Ectodermal cell (in vitro differentiated cells): ENCODE results near the gene NEURL3. TPM values are rescaled to one million over a fixed set of nuclear protein-coding genes. Genes with fewer than 3 reads are reported as not detected.
"Not testable (repeated sequence)": the region's sequence is repeated elsewhere in the genome, so short reads cannot be mapped to it uniquely, and the experiment has no call there.

ENCODE experiments used
- H3K27ac ChIP-seq: 2 replicates; pipeline ENCODE4 v1.7.0; 2013; ENCODE audit warnings: mild to moderate bottlenecking, low read depth, low read length; ENCODE audit not compliant: insufficient read depth, poor library complexity, severe bottlenecking
- H3K27me3 ChIP-seq: 2 replicates; pipeline ENCODE4 v1.7.0; 2013; ENCODE audit warnings: mild to moderate bottlenecking, low read length; ENCODE audit not compliant: insufficient read depth, control insufficient read depth, poor library complexity, severe bottlenecking
- H3K36me3 ChIP-seq: one replicate; pipeline ENCODE4 v1.7.0; 2013; ENCODE audit warnings: low read length; ENCODE audit not compliant: control insufficient read depth, insufficient read depth
- H3K4me1 ChIP-seq: one replicate; pipeline ENCODE4 v1.7.0; 2013; ENCODE audit warnings: low read length; ENCODE audit not compliant: control insufficient read depth, insufficient read depth
- H3K4me3 ChIP-seq: 2 replicates; pipeline ENCODE4 v1.7.0; 2013; ENCODE audit warnings: low read depth, low read length, control low read depth; ENCODE audit not compliant: insufficient read depth
- H3K9me3 ChIP-seq: 2 replicates; pipeline ENCODE4 v1.7.0; 2013; ENCODE audit warnings: mild to moderate bottlenecking, low read length, moderate library complexity; ENCODE audit not compliant: control insufficient read depth
- WGBS, 2 experiments: methylation state at CpG; one replicate each; pipeline ENCODE4 v1.1.7; 2013; ENCODE audit warnings: missing lambda C conversion rate in 2 of 2; 5-methylcytosine and 5-hydroxymethylcytosine counted together
- polyA plus RNA-seq, 4 experiments: library from polyadenylated mRNA; stranded (reverse); fragments of 50-300 nt; gene quantifications; one replicate each; pipeline ENCODE4 v1.2.3, GENCODE V29; 2013

The NEURL3 gene
- not detected for polyA plus RNA-seq (2013, experiment 1 of 4)
- polyA plus RNA-seq (2013, experiment 2 of 4): not detected
- not detected for polyA plus RNA-seq (2013, experiment 3 of 4)
- polyA plus RNA-seq (2013, experiment 4 of 4): not detected

- no peak within 1 kb of the TSS for H3K27ac ChIP-seq
- H3K9me3 ChIP-seq: no peaks in the 10 kb centered on the region
- 90 to 91% methylated on average over 9 of the region's 9 CpGs for WGBS, 2 experiments
- peaks cover 8% of the 10 kb centered on the region for H3K4me1 ChIP-seq
- H3K4me3 ChIP-seq: no peak within 1 kb of the TSS
- peaks cover 12% of the 10 kb centered on the region for H3K27me3 ChIP-seq
- H3K36me3 ChIP-seq: no peaks in the 10 kb centered on the region
These were observed at the start of gene NEURL3 for GRCh38 chr2:96505231-96505889. Gene NEURL3, minus strand, starts transcription at chr2:96505357. Its CDS starts 71 bp downstream, at chr2:96505286.

- Histone ChIP-seq H3K4me1 (no peaks in the 10 kb centered on the region), H3K27me3 (no peaks in the 10 kb centered on the region), H3K27ac (no peak overlapping the region), H3K4me3 (no peak overlapping the region), H3K9me3 (no peaks in the 10 kb centered on the region), H3K36me3 (no peaks in the 10 kb centered on the region)
- WGBS, 2 experiments: 54 to 55% methylated on average over 35 of the region's 35 CpGs
These were observed 49.4 kb upstream of the NEURL3 start for GRCh38 chr2:96554293-96555145.

GRCh38 chr2:96553957-96554292, 48.8 kb upstream of the NEURL3 start:
- H3K36me3 ChIP-seq, H3K27me3 ChIP-seq, H3K27ac ChIP-seq, H3K4me3 ChIP-seq, H3K4me1 ChIP-seq, H3K9me3 ChIP-seq: not testable (repeated sequence)
- WGBS, 2 experiments: 73 to 74% methylated on average over 9 of the region's 9 CpGs

- no peaks in the 10 kb centered on the region for H3K27me3 ChIP-seq
- no peaks in the 10 kb centered on the region for H3K36me3 ChIP-seq
- H3K4me3 ChIP-seq: no peak overlapping the region
- H3K9me3 ChIP-seq: no peaks in the 10 kb centered on the region
- WGBS, 2 experiments: 93 to 95% methylated on average over 16 of the region's 16 CpGs
- no peaks in the 10 kb centered on the region for H3K4me1 ChIP-seq
- no peak overlapping the region for H3K27ac ChIP-seq
These were observed 48.2 kb upstream of the NEURL3 start for GRCh38 chr2:96553176-96553956.

- Histone ChIP-seq H3K36me3 (no peaks in the 10 kb centered on the region), H3K9me3 (no peaks in the 10 kb centered on the region), H3K27ac (no peak overlapping the region), H3K4me3 (no peak overlapping the region), H3K27me3 (no peaks in the 10 kb centered on the region), H3K4me1 (no peaks in the 10 kb centered on the region)
- 94 to 95% methylated on average over 18 of the region's 18 CpGs for WGBS, 2 experiments
These were observed 47.4 kb upstream of the NEURL3 start for GRCh38 chr2:96552315-96553175.

- Histone ChIP-seq H3K9me3 (no peaks in the 10 kb centered on the region), H3K27ac (no peak overlapping the region), H3K4me1 (no peaks in the 10 kb centered on the region), H3K27me3 (no peaks in the 10 kb centered on the region), H3K4me3 (no peak overlapping the region), H3K36me3 (no peaks in the 10 kb centered on the region)
- 94% methylated on average over 25 of the region's 25 CpGs for WGBS, 2 experiments
These were observed 46.6 kb upstream of the NEURL3 start for GRCh38 chr2:96551605-96552314.

- Histone ChIP-seq H3K27ac (no peak overlapping the region), H3K36me3 (no peaks in the 10 kb centered on the region), H3K4me3 (no peak overlapping the region), H3K4me1 (no peaks in the 10 kb centered on the region), H3K9me3 (no peaks in the 10 kb centered on the region), H3K27me3 (no peaks in the 10 kb centered on the region)
- 89 to 92% methylated on average over 14 of the region's 14 CpGs for WGBS, 2 experiments
These were observed 45.8 kb upstream of the NEURL3 start for GRCh38 chr2:96550787-96551604.

GRCh38 chr2:96549967-96550786, 45.0 kb upstream of the NEURL3 start:
- H3K36me3 ChIP-seq: no peaks in the 10 kb centered on the region
- H3K4me3 ChIP-seq: no peak overlapping the region
- no peaks in the 10 kb centered on the region for H3K27me3 ChIP-seq
- H3K9me3 ChIP-seq: no peaks in the 10 kb centered on the region
- H3K4me1 ChIP-seq: no peaks in the 10 kb centered on the region
- WGBS, 2 experiments: 89 to 91% methylated on average over 61 of the region's 61 CpGs
- H3K27ac ChIP-seq: no peak overlapping the region
